H1 (cell line): Measurements from ENCODE around the gene IYD. TPM values are rescaled to one million over a fixed set of nuclear protein-coding genes. Genes with fewer than 3 reads are reported as not detected.

Experiments used
- CTCF ChIA-PET: fragments of 300-600 bp; sonication (Branson Sonifier 250); formaldehyde crosslinking; loops from one replicate; lab custom pipeline; 2021; ENCODE audit not compliant: partially characterized antibody; lab: Charles Lee
- POLR2A ChIA-PET: fragments of 300-600 bp; sonication (Branson Sonifier 250); formaldehyde crosslinking; loops from one replicate; lab custom pipeline; 2021; ENCODE audit warnings: inconsistent platforms; ENCODE audit not compliant: partially characterized antibody; lab: Charles Lee
- DNase-seq, 2 experiments: peaks; one replicate each; pipeline versions ENCODE4 v3.0.0 to v3.0.0-alpha.2; 2010 to 2022; ENCODE audit warnings: low spot score in 2 of 2, low read depth in 1 of 2, mixed read lengths in 1 of 2
- FAIRE-seq: peaks from 2 replicates; lab custom pipeline; 2011; peaks lifted over from hg19 to GRCh38; lab: Jason Lieb, UNC
- H2AFZ ChIP-seq: 2 replicates; pipeline ENCODE4 v1.8.1; 2012; ENCODE audit warnings: low read length, inconsistent platforms
- H2AK5ac ChIP-seq: 2 replicates; pipeline ENCODE4 v1.6.1; 2013; ENCODE audit warnings: low read depth, low read length
- H2BK120ac ChIP-seq: replicated peaks from 2 replicates; pipeline ENCODE3; 2013; ENCODE audit warnings: low read depth, low read length, inconsistent platforms
- H2BK12ac ChIP-seq: 2 replicates; pipeline ENCODE4 v1.6.1; 2013; ENCODE audit warnings: low read depth, low read length
- H2BK15ac ChIP-seq: 2 replicates; pipeline ENCODE4 v1.6.1; 2013; ENCODE audit warnings: low read length
- H2BK20ac ChIP-seq: 2 replicates; pipeline ENCODE4 v1.6.1; 2013; ENCODE audit warnings: low read length
- H2BK5ac ChIP-seq: 2 replicates; pipeline ENCODE4 v1.6.1; 2013; ENCODE audit warnings: low read depth, low read length
- H3K14ac ChIP-seq: 2 replicates; pipeline ENCODE4 v1.6.1; 2013; ENCODE audit warnings: inconsistent platforms; ENCODE audit not compliant: insufficient read length
- H3K18ac ChIP-seq: 2 replicates; pipeline ENCODE4 v1.6.1; 2013; ENCODE audit warnings: low read length; ENCODE audit errors: extremely low read depth
- H3K23ac ChIP-seq: 2 replicates; pipeline ENCODE4 v1.6.1; 2013; ENCODE audit warnings: inconsistent platforms; ENCODE audit not compliant: insufficient read length
- H3K23me2 ChIP-seq: 2 replicates; pipeline ENCODE4 v1.6.1; 2013; ENCODE audit warnings: low read depth, low read length
- H3K27ac ChIP-seq: 2 replicates; pipeline ENCODE4 v1.6.1; 2011; ENCODE audit warnings: low read depth, low read length, inconsistent platforms
- H3K27me3 ChIP-seq, 4 experiments: replicated peaks in 1 of 4; 1 replicate in 1 of 4; 2 replicates in 3 of 4; pipeline versions ENCODE4 v1.6.1 to v1.8.1; 2011 to 2013; ENCODE audit warnings: low read length in 3 of 4, mild to moderate bottlenecking in 3 of 4, inconsistent platforms in 2 of 4, mixed read lengths in 2 of 4, moderate library complexity in 1 of 4; ENCODE audit not compliant: control insufficient read depth in 3 of 4, insufficient read depth in 3 of 4; ENCODE audit errors: extremely low read depth in 1 of 4
- H3K36me3 ChIP-seq, 4 experiments: 2 replicates each; pipeline versions ENCODE4 v1.6.1 to v1.8.1; 2011 to 2013; ENCODE audit warnings: mild to moderate bottlenecking in 4 of 4, low read length in 3 of 4, moderate library complexity in 2 of 4, control low read depth in 1 of 4, inconsistent platforms in 1 of 4; ENCODE audit not compliant: insufficient read depth in 4 of 4, control insufficient read depth in 2 of 4
- H3K4ac ChIP-seq: replicated peaks from 2 replicates; pipeline ENCODE3; 2013; ENCODE audit warnings: low read length, low read depth, mixed read lengths, inconsistent platforms; ENCODE audit not compliant: insufficient read length
- H3K4me1 ChIP-seq, 4 experiments: replicated peaks in 1 of 4; 1 replicate in 1 of 4; 2 replicates in 3 of 4; pipeline versions ENCODE4 v1.6.1 to v1.8.1; 2011 to 2013; ENCODE audit warnings: low read length in 3 of 4, inconsistent platforms in 2 of 4, mixed read lengths in 1 of 4; ENCODE audit not compliant: insufficient read depth in 4 of 4, control insufficient read depth in 3 of 4
- H3K4me2 ChIP-seq, 2 experiments: 2 replicates each; pipeline versions ENCODE4 v1.6.1 to v1.8.1; 2011 to 2013; ENCODE audit warnings: low read depth in 2 of 2, low read length in 2 of 2, control low read depth in 1 of 2, inconsistent platforms in 1 of 2, mild to moderate bottlenecking in 1 of 2; ENCODE audit not compliant: insufficient read depth in 1 of 2
- H3K4me3 ChIP-seq, 4 experiments: fragments of 200-600, 300-600 bp in 1 of 4; sonication (generic), shearing (Covaris generic), sonication (Bioruptor Twin) in 1 of 4; 2 replicates each; pipeline versions ENCODE4 v1.5.1 to v1.8.1; 2011 to 2016; ENCODE audit warnings: low read length in 4 of 4, low read depth in 3 of 4, control low read depth in 2 of 4, inconsistent platforms in 2 of 4, mild to moderate bottlenecking in 2 of 4, mixed read lengths in 1 of 4, moderate library complexity in 1 of 4; ENCODE audit not compliant: insufficient read depth in 2 of 4; ENCODE audit errors: extremely low read depth in 1 of 4
- H3K56ac ChIP-seq: replicated peaks from 2 replicates; pipeline ENCODE3; 2013; ENCODE audit warnings: low read depth, mild to moderate bottlenecking, mixed read lengths, low read length, inconsistent platforms; ENCODE audit not compliant: insufficient read length
- H3K79me1 ChIP-seq: 2 replicates; pipeline ENCODE4 v1.6.1; 2013; ENCODE audit warnings: low read depth, low read length, control low read depth
- H3K79me2 ChIP-seq, 2 experiments: 2 replicates each; pipeline versions ENCODE4 v1.6.1 to v1.8.1; 2012 to 2013; ENCODE audit warnings: low read length in 2 of 2, mild to moderate bottlenecking in 2 of 2, inconsistent platforms in 1 of 2; ENCODE audit not compliant: insufficient read depth in 2 of 2, control insufficient read depth in 1 of 2
- H3K9ac ChIP-seq, 4 experiments: replicated peaks in 1 of 4; 1 replicate in 1 of 4; 2 replicates in 3 of 4; pipeline versions ENCODE4 v1.6.1 to v1.8.1; 2011 to 2013; ENCODE audit warnings: low read depth in 3 of 4, low read length in 3 of 4, control low read depth in 2 of 4, mild to moderate bottlenecking in 2 of 4, moderate library complexity in 2 of 4, inconsistent platforms in 1 of 4; ENCODE audit errors: extremely low read depth in 1 of 4
- H3K9me3 ChIP-seq, 2 experiments: 2 replicates each; pipeline versions ENCODE4 v1.6.1 to v1.8.1; 2012 to 2013; ENCODE audit warnings: mild to moderate bottlenecking in 2 of 2, moderate library complexity in 2 of 2, control low read depth in 1 of 2, inconsistent platforms in 1 of 2, low read depth in 1 of 2, low read length in 1 of 2, mixed read lengths in 1 of 2; ENCODE audit not compliant: insufficient read depth in 2 of 2
- H4K20me1 ChIP-seq, 2 experiments: replicated peaks in 1 of 2; 2 replicates each; pipeline versions ENCODE3 to v1.8.1; 2011 to 2013; ENCODE audit warnings: inconsistent platforms in 2 of 2, low read length in 2 of 2, mild to moderate bottlenecking in 1 of 2; ENCODE audit not compliant: insufficient read depth in 2 of 2, control insufficient read depth in 1 of 2
- H4K5ac ChIP-seq: 2 replicates; pipeline ENCODE4 v1.6.1; 2013; ENCODE audit warnings: low read length, low read depth, mixed read lengths, inconsistent platforms; ENCODE audit not compliant: insufficient read length
- H4K8ac ChIP-seq: 2 replicates; pipeline ENCODE4 v1.8.0; 2013; ENCODE audit warnings: mild to moderate bottlenecking, moderate library complexity, low read length, inconsistent platforms; ENCODE audit not compliant: insufficient read depth; ENCODE audit errors: extremely low read depth
- H4K91ac ChIP-seq: replicated peaks from 2 replicates; pipeline ENCODE3; 2013; ENCODE audit warnings: low read length, mixed read lengths, inconsistent platforms; ENCODE audit not compliant: insufficient read length
- BACH1 ChIP-seq: IDR thresholded peaks from 2 replicates; pipeline ENCODE4 v1.6.1; 2012; ENCODE audit warnings: low read length, improper control_type of control experiment
- CTBP2 ChIP-seq: IDR thresholded peaks from 2 replicates; pipeline ENCODE4 v1.7.0; 2011; ENCODE audit warnings: borderline replicate concordance, mild to moderate bottlenecking, moderate library complexity, mixed read lengths, low read length; ENCODE audit not compliant: insufficient read depth, insufficient read length
- GTF2F1 ChIP-seq: IDR thresholded peaks from 2 replicates; pipeline ENCODE4 v1.6.1; 2012; ENCODE audit warnings: low read depth, low read length, improper control_type of control experiment, borderline replicate concordance
- KDM4A ChIP-seq: IDR thresholded peaks from one replicate; pipeline ENCODE4 v1.7.1; 2012; ENCODE audit warnings: low read depth, mild to moderate bottlenecking, moderate library complexity, low read length, inconsistent platforms; ENCODE audit not compliant: severe bottlenecking
- MAX ChIP-seq: IDR thresholded peaks from 2 replicates; pipeline ENCODE4 v1.6.1; 2012; ENCODE audit warnings: inconsistent platforms
- NANOG ChIP-seq: IDR thresholded peaks from 2 replicates; pipeline ENCODE4 v1.6.1; 2011; ENCODE audit warnings: low read length, low read depth, mild to moderate bottlenecking, inconsistent platforms; ENCODE audit not compliant: insufficient read depth, poor library complexity, severe bottlenecking
- PHF8 ChIP-seq: fragments of 200-600 bp; sonication (generic); conservative IDR thresholded peaks from 2 replicates; pipeline ENCODE4 v1.7.1; 2012; ENCODE audit warnings: low read depth, mild to moderate bottlenecking, inconsistent platforms, low read length, moderate library complexity
- POU5F1 ChIP-seq: IDR thresholded peaks from 2 replicates; pipeline ENCODE4 v1.6.1; 2011; ENCODE audit warnings: low read depth, mild to moderate bottlenecking, low read length, moderate library complexity
- RNF2 ChIP-seq: fragments of 200-900, 300-1000 bp; sonication (generic); IDR thresholded peaks from 2 replicates; pipeline ENCODE4 v1.7.1; 2016; ENCODE audit warnings: borderline replicate concordance, low read depth, mild to moderate bottlenecking, antibody characterized with exemption, low read length; ENCODE audit not compliant: poor library complexity, severe bottlenecking; ENCODE audit errors: missing control alignments
- SIN3A ChIP-seq, 2 experiments: IDR thresholded peaks in 1 of 2; conservative IDR thresholded peaks in 1 of 2; 2 replicates each; pipeline ENCODE4 v1.6.1; 2011 to 2012; ENCODE audit warnings: low read length in 2 of 2, improper control_type of control experiment in 1 of 2, low read depth in 1 of 2, mild to moderate bottlenecking in 1 of 2
- SP2 ChIP-seq: IDR thresholded peaks from 2 replicates; pipeline ENCODE4 v1.6.1; 2012; ENCODE audit warnings: mild to moderate bottlenecking, low read length, inconsistent platforms
- WGBS, 2 experiments: shearing (Covaris generic) in 1 of 2; methylation state at CpG; one replicate each; pipeline versions ENCODE4 v1.1.6 to v1.1.7; 2013 to 2015; ENCODE audit warnings: low lambda C conversion rate in 2 of 2, mixed read lengths in 2 of 2, inconsistent platforms in 1 of 2, low coverage in 1 of 2, missing lambda C conversion rate in 1 of 2; ENCODE audit not compliant: insufficient replicate concordance in 2 of 2, insufficient coverage in 1 of 2, insufficient read length in 1 of 2; ENCODE audit errors: extremely low coverage in 1 of 2, missing lambda C conversion rate in 1 of 2; 5-methylcytosine and 5-hydroxymethylcytosine counted together
- polyA plus RNA-seq, 7 experiments: library from polyadenylated mRNA; depleted of rRNA in 3 of 7; stranded (reverse) in 5 of 7; unstranded in 2 of 7; fragments of >200 nt in 5 of 7; fragments of 200-250 nt in 2 of 7; gene quantifications; 1 replicate in 5 of 7; 2 replicates in 1 of 7; 4 replicates in 1 of 7; pipeline versions ENCODE4 v1.2.1 to v1.2.3, GENCODE V29; 2011 to 2013; ENCODE audit warnings: missing spikeins in 2 of 7, mixed read lengths in 2 of 7
- total RNA-seq: library from RNA; stranded (reverse); fragmentation: NEBNext Ultra II Directional; extraction: Animal tissue kit (Norgen Biotek cat#: 25700); gene quantifications from 2 replicates; pipeline ENCODE4 v1.2.1, GENCODE V29; 2021

The IYD gene
- total and polyA plus RNA-seq, 2 of the 8 experiments (the other 6 are each of a cell fraction or from before 2014, with no cell fraction given): not detected

- H2AFZ ChIP-seq: no peak overlapping the region
- H3K79me1 ChIP-seq: no peaks in the 10 kb centered on the region
- H4K8ac ChIP-seq: no peak overlapping the region
- H3K27ac ChIP-seq: no peak overlapping the region
- H3K4me1 ChIP-seq: no peaks in the 10 kb centered on the region
- no peak overlapping the region for H3K56ac ChIP-seq
- H3K36me3 ChIP-seq: no peaks in the 10 kb centered on the region
- H4K5ac ChIP-seq: no peak overlapping the region
- no peak overlapping the region for H4K91ac ChIP-seq
- POLR2A ChIA-PET: no interaction called here
- H3K9me3 ChIP-seq: no peaks in the 10 kb centered on the region
- H3K4me3 ChIP-seq: no peak overlapping the region
- no peak overlapping the region for H3K23ac ChIP-seq
- no peak overlapping the region for H2BK20ac ChIP-seq
- no peak for DNase-seq
- H3K23me2 ChIP-seq: no peaks in the 10 kb centered on the region
- no peaks in the 10 kb centered on the region for H3K79me2 ChIP-seq
- CTCF ChIA-PET: interaction anchor here (1.0 to 1.3 kb wide), 6 partner anchors 9 to 275 kb away, joined by 3 to 5 read pairs (median 4); no protein-coding TSS in a partner anchor
- no peak overlapping the region for H3K14ac ChIP-seq
- H3K4me2 ChIP-seq: no peak overlapping the region
- no peak overlapping the region for H2BK5ac ChIP-seq
- no peak overlapping the region for H2BK120ac ChIP-seq
- FAIRE-seq: no peak
- no peak overlapping the region for H2AK5ac ChIP-seq
- no peak overlapping the region for H2BK15ac ChIP-seq
- 78% methylated on average over 2 of the region's 2 CpGs; no CpG with 5 or more reads in 1 of the 2 experiments for WGBS, 2 experiments
- H3K9ac ChIP-seq: no peak overlapping the region
- no peak overlapping the region for H3K4ac ChIP-seq
- H4K20me1 ChIP-seq: no peaks in the 10 kb centered on the region
- no peak overlapping the region for H3K18ac ChIP-seq
- no peaks in the 10 kb centered on the region for H3K27me3 ChIP-seq
- H2BK12ac ChIP-seq: no peak overlapping the region
- TF ChIP-seq BACH1: no peak
- TF ChIP-seq SP2: no peak
- TF ChIP-seq PHF8: no peak
- no peak for TF ChIP-seq SIN3A (conservative IDR thresholded peaks at IDR 0.05 in 1 of 2, IDR thresholded peaks at IDR 0.05 in 1 of 2; ENCODE audit: low read depth in 1 of 2, low read length in 2 of 2)
- TF ChIP-seq GTF2F1: no peak
- TF ChIP-seq RNF2: no peak
- no peak for TF ChIP-seq CTBP2
- TF ChIP-seq POU5F1: no peak
- TF ChIP-seq KDM4A: no peak
- no peak for TF ChIP-seq MAX
- no peak for TF ChIP-seq NANOG
Measured at GRCh38 chr6:150354754-150355571, 13.8 kb upstream of the IYD start.
